OCI-LY3 (cell line): ENCODE measurements around the gene KCND1.

Source experiments
- H2AFZ ChIP-seq: fragments of 200-600, 300-600 bp; shearing (Covaris generic); 2 replicates; pipeline ENCODE4 v1.6.0; 2014; ENCODE audit warnings: antibody characterized with exemption, low read depth, low read length
- H3K27ac ChIP-seq: fragments of 200-600, 300-600 bp; sonication (generic); 2 replicates; pipeline ENCODE4 v1.5.1; 2014; ENCODE audit warnings: mild to moderate bottlenecking, low read length, moderate library complexity, mixed read lengths
- H3K27me3 ChIP-seq: fragments of 200-600, 300-600 bp; sonication (generic); 2 replicates; pipeline ENCODE4 v1.6.1; 2014; ENCODE audit warnings: low read depth, low read length, mixed read lengths
- H3K36me3 ChIP-seq: fragments of 200-600, 300-600 bp; sonication (generic); replicated peaks from 2 replicates; pipeline ENCODE3; 2014; ENCODE audit warnings: low read depth, low read length, mixed read lengths
- H3K4me1 ChIP-seq: fragments of 300-600, 200-600 bp; sonication (generic); 2 replicates; pipeline ENCODE4 v1.6.1; 2014; ENCODE audit warnings: low read length, mixed read lengths
- H3K4me2 ChIP-seq: fragments of 200-600, 300-600 bp; sonication (generic); 2 replicates; pipeline ENCODE4 v1.6.1; 2014; ENCODE audit warnings: low read length, mixed read lengths
- H3K4me3 ChIP-seq: fragments of 300-600, 200-600 bp; sonication (generic); 2 replicates; pipeline ENCODE4 v1.5.1; 2014; ENCODE audit warnings: antibody characterized with exemption, mild to moderate bottlenecking, low read length, moderate library complexity
- H3K79me2 ChIP-seq: fragments of 300-600, 200-600 bp; shearing (Covaris generic); 2 replicates; pipeline ENCODE4 v1.6.1; 2014; ENCODE audit warnings: mild to moderate bottlenecking, low read length, mixed read lengths
- H3K9ac ChIP-seq: fragments of 300-600, 200-600 bp; shearing (Covaris generic); 2 replicates; pipeline ENCODE4 v1.6.0; 2014; ENCODE audit warnings: mild to moderate bottlenecking, low read length, moderate library complexity
- H3K9me3 ChIP-seq: fragments of 200-600, 300-600 bp; shearing (Covaris generic); 2 replicates; pipeline ENCODE4 v1.6.1; 2014; ENCODE audit warnings: low read length, mixed read lengths; ENCODE audit not compliant: insufficient read depth
- H4K20me1 ChIP-seq: fragments of 200-600, 300-600 bp; sonication (generic); 2 replicates; pipeline ENCODE4 v1.6.1; 2016; ENCODE audit warnings: low read length, mixed read lengths; ENCODE audit not compliant: insufficient read depth
- CTCF ChIP-seq: fragments of 200-600, 300-600 bp; sonication (generic); IDR thresholded peaks from 2 replicates; pipeline ENCODE4 v1.5.1; 2014; ENCODE audit warnings: antibody characterized with exemption, low read length, low read depth
- EZH2phosphoT487 ChIP-seq: fragments of 200-600 bp; shearing (Covaris generic); IDR thresholded peaks from 2 replicates; pipeline ENCODE4 v1.6.1; 2018; ENCODE audit warnings: antibody characterized with exemption, mixed run types, low read depth

KCND1 gene

GRCh38 chrX:48919360-48919841 is 52.2 kb downstream of the KCND1 start:
- Histone ChIP-seq H4K20me1 (peaks cover 39% of the 10 kb centered on the region), H3K36me3 (peaks cover 49% of the 10 kb centered on the region), H3K4me2 (peak overlapping the region; percentile 97), H3K4me1 (peaks cover 33% of the 10 kb centered on the region), H3K9me3 (no peaks in the 10 kb centered on the region), H3K27me3 (no peaks in the 10 kb centered on the region), H3K9ac (peak overlapping the region; percentile 99), H3K4me3 (peak overlapping the region; percentile 98), H3K27ac (peak overlapping the region; percentile 98), H3K79me2 (peaks cover 72% of the 10 kb centered on the region), H2AFZ (no peak overlapping the region)
- TF ChIP-seq CTCF, result no peak
- no peak for TF ChIP-seq EZH2phosphoT487

- H3K4me2 ChIP-seq, result peak within 1 kb of the TSS; percentile 97
- H3K9ac ChIP-seq, result peak within 1 kb of the TSS; percentile 99
- no peaks in the 10 kb centered on the region for H3K9me3 ChIP-seq
- no peak within 1 kb of the TSS for H2AFZ ChIP-seq
- TF ChIP-seq CTCF (no peak), EZH2phosphoT487 (no peak)
- H3K79me2 ChIP-seq, result peaks cover 79% of the 10 kb centered on the region
- peaks cover 39% of the 10 kb centered on the region for H3K4me1 ChIP-seq
- peak within 1 kb of the TSS; percentile 98 for H3K27ac ChIP-seq
- H3K36me3 ChIP-seq, result peaks cover 54% of the 10 kb centered on the region
- H4K20me1 ChIP-seq, result peaks cover 45% of the 10 kb centered on the region
- H3K27me3 ChIP-seq, result no peaks in the 10 kb centered on the region
- H3K4me3 ChIP-seq, result peak within 1 kb of the TSS; percentile 100
These were observed 52.9 kb downstream of the KCND1 start, which contains the start of gene PIM2 for GRCh38 chrX:48918643-48919340. Gene PIM2, minus strand, starts transcription at chrX:48919024. Its CDS starts 190 bp downstream, at chrX:48918834.

- Histone ChIP-seq H4K20me1 (peaks cover 50% of the 10 kb centered on the region), H3K9ac (peak overlapping the region; percentile 99), H3K4me1 (peaks cover 44% of the 10 kb centered on the region), H2AFZ (no peak overlapping the region), H3K4me2 (peak overlapping the region; percentile 94), H3K36me3 (peaks cover 59% of the 10 kb centered on the region), H3K9me3 (no peaks in the 10 kb centered on the region), H3K27me3 (no peaks in the 10 kb centered on the region), H3K4me3 (peak overlapping the region; percentile 100), H3K27ac (peak overlapping the region; percentile 98), H3K79me2 (peaks cover 84% of the 10 kb centered on the region)
- no peak for TF ChIP-seq EZH2phosphoT487
- TF ChIP-seq CTCF, result no peak
These were observed 53.4 kb downstream of the KCND1 start for GRCh38 chrX:48918301-48918642.

- H3K4me3 ChIP-seq, result peak overlapping the region; percentile 100
- peaks cover 68% of the 10 kb centered on the region for H3K36me3 ChIP-seq
- peak overlapping the region; percentile 99 for H3K9ac ChIP-seq
- peaks cover 59% of the 10 kb centered on the region for H4K20me1 ChIP-seq
- no peak for TF ChIP-seq EZH2phosphoT487
- TF ChIP-seq CTCF, result peak; percentile 85
- peak overlapping the region; percentile 98 for H3K27ac ChIP-seq
- H3K79me2 ChIP-seq, result peaks cover 88% of the 10 kb centered on the region
- no peak overlapping the region for H2AFZ ChIP-seq
- H3K4me2 ChIP-seq, result peak overlapping the region; percentile 94
- H3K9me3 ChIP-seq, result no peaks in the 10 kb centered on the region
- H3K27me3 ChIP-seq, result no peaks in the 10 kb centered on the region
- peaks cover 53% of the 10 kb centered on the region for H3K4me1 ChIP-seq
These were observed 54.3 kb downstream of the KCND1 start for GRCh38 chrX:48917139-48918001.
